ENCODE results near the gene STAT6.

STAT6 gene

DNA sequence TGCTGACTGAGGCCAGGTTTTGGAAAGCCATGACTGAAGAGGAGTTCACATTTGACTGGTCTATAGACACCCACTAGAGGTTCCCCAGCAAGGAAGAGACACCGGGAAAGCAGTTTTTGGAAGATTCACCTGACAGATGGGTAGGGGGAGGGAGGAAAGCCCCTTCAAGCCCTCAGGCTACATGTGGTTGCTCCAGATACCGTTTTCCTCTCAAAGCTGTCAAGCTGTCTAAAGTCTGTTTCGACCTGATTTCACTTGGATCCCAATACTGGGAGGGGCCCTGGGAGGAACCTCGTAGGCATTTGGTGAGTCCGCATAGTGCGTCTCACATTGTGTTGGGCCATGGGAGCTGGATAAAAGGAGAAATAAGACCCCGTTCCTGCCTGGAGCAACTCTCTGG is 15.4 kb upstream of the STAT6 start:
- ChIA-PET POLR2A (interaction anchor here (2.0 to 2.6 kb wide), 2 partner anchors 15 to 39 kb away, joined by 11 to 27 read pairs; partner anchors contain the start of genes NAB2 and STAT6), CTCF (interaction anchor here (0.8 to 8.9 kb wide), 3 partner anchors 46 to 94 kb away, joined by 3 to 259 read pairs (median 141); no protein-coding TSS in a partner anchor)
- peak overlapping the region; percentile 57; the same call in 1 of the 2 replicates for H3K27ac ChIP-seq (ENCODE audit: extremely low read depth, low read depth, low read length)
- no peaks in the 10 kb centered on the region for H3K9me3 ChIP-seq (ENCODE audit: control insufficient read depth, insufficient read depth, low read depth, low read length)
- no peak overlapping the region for H3K4me3 ChIP-seq (ENCODE audit: low read depth, low read length)
- TF ChIP-seq ZNF292 (tag by site-specific recombination; IDR thresholded peaks at IDR 0.05; ENCODE audit: borderline replicate concordance, low read depth) (no peak), ZNF214 (tag by site-specific recombination; IDR thresholded peaks at IDR 0.05; ENCODE audit: borderline replicate concordance) (no peak), TRIM28 (IDR thresholded peaks at IDR 0.05; ENCODE audit: borderline replicate concordance, low read length) (no peak), ZNF747 (tag by site-specific recombination; IDR thresholded peaks at IDR 0.05) (no peak), ZNF664 (tag by site-specific recombination; IDR thresholded peaks at IDR 0.05) (no peak), ZNF423 (tag by site-specific recombination; IDR thresholded peaks at IDR 0.05) (no peak), ZNF776 (tag by site-specific recombination; IDR thresholded peaks at IDR 0.05; ENCODE audit: borderline replicate concordance) (no peak), IKZF3 (tag by site-specific recombination; IDR thresholded peaks at IDR 0.05) (no peak), ZNF555 (tag by site-specific recombination; conservative IDR thresholded peaks at IDR 0.05) (no peak), ZNF623 (tag by site-specific recombination; IDR thresholded peaks at IDR 0.05) (no peak), ZNF777 (tag by site-specific recombination; IDR thresholded peaks at IDR 0.05; ENCODE audit: borderline replicate concordance) (no peak), ZNF2 (tag by site-specific recombination; IDR thresholded peaks at IDR 0.05) (no peak), ZNF394 (tag by site-specific recombination; IDR thresholded peaks at IDR 0.05; ENCODE audit: borderline replicate concordance) (no peak), ZNF670 (tag by site-specific recombination; IDR thresholded peaks at IDR 0.05; ENCODE audit: low read depth) (no peak)
- TF ChIP-seq, protein P1, sequence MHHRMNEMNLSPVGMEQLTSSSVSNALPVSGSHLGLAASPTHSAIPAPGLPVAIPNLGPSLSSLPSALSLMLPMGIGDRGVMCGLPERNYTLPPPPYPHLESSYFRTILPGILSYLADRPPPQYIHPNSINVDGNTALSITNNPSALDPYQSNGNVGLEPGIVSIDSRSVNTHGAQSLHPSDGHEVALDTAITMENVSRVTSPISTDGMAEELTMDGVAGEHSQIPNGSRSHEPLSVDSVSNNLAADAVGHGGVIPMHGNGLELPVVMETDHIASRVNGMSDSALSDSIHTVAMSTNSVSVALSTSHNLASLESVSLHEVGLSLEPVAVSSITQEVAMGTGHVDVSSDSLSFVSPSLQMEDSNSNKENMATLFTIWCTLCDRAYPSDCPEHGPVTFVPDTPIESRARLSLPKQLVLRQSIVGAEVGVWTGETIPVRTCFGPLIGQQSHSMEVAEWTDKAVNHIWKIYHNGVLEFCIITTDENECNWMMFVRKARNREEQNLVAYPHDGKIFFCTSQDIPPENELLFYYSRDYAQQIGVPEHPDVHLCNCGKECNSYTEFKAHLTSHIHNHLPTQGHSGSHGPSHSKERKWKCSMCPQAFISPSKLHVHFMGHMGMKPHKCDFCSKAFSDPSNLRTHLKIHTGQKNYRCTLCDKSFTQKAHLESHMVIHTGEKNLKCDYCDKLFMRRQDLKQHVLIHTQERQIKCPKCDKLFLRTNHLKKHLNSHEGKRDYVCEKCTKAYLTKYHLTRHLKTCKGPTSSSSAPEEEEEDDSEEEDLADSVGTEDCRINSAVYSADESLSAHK (tag by site-specific recombination; IDR thresholded peaks at IDR 0.05) = no peak
- TF ChIP-seq, protein P2, sequence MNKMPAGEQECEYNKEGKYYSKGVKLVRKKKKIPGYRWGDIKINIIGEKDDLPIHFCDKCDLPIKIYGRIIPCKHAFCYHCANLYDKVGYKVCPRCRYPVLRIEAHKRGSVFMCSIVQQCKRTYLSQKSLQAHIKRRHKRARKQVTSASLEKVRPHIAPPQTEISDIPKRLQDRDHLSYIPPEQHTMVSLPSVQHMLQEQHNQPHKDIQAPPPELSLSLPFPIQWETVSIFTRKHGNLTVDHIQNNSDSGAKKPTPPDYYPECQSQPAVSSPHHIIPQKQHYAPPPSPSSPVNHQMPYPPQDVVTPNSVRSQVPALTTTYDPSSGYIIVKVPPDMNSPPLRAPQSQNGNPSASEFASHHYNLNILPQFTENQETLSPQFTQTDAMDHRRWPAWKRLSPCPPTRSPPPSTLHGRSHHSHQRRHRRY (tag by site-specific recombination; IDR thresholded peaks at IDR 0.05) = no peak
- no peaks in the 10 kb centered on the region for H3K36me3 ChIP-seq (ENCODE audit: control insufficient read depth in 2 of 2, insufficient read depth in 1 of 2, low read length in 2 of 2)
- peaks cover 10% of the 10 kb centered on the region for H3K4me1 ChIP-seq (ENCODE audit: control insufficient read depth, insufficient read depth, low read length)

DNA sequence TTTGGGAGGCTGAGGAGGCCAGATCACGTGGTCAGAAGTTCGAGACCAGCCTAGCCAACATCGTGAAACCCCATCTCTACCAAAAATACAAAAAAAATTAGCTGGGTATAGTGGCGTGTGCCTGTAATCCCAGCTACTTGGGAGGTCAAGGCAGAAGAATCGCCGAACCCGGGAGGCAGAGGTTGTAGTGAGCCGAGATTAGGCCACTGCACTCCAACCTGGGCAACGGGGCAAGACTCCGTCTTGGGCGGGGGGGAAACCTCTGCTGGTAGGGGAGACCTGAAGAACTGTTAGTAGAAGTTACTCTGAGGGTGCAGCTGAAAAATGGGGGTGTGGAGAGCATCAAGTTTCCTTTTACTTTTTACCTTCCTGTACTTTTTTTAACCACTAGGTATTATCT is 14.9 kb upstream of the STAT6 start:
- TF ChIP-seq, protein P3, sequence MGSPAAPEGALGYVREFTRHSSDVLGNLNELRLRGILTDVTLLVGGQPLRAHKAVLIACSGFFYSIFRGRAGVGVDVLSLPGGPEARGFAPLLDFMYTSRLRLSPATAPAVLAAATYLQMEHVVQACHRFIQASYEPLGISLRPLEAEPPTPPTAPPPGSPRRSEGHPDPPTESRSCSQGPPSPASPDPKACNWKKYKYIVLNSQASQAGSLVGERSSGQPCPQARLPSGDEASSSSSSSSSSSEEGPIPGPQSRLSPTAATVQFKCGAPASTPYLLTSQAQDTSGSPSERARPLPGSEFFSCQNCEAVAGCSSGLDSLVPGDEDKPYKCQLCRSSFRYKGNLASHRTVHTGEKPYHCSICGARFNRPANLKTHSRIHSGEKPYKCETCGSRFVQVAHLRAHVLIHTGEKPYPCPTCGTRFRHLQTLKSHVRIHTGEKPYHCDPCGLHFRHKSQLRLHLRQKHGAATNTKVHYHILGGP (tag by site-specific recombination; IDR thresholded peaks at IDR 0.05) = no peak
- TF ChIP-seq ZNF292 (tag by site-specific recombination; IDR thresholded peaks at IDR 0.05; ENCODE audit: borderline replicate concordance, low read depth) (no peak), KLF10 (tag by site-specific recombination; IDR thresholded peaks at IDR 0.05) (no peak), ZNF350 (tag by site-specific recombination; IDR thresholded peaks at IDR 0.05) (no peak)
- H3K27ac ChIP-seq (ENCODE audit: extremely low read depth, low read depth, low read length) = no peak overlapping the region
- H3K9me3 ChIP-seq (ENCODE audit: control insufficient read depth, insufficient read depth, low read depth, low read length) = no peaks in the 10 kb centered on the region
- H3K4me3 ChIP-seq (ENCODE audit: low read depth, low read length) = no peak overlapping the region
- CTCF ChIA-PET = interaction anchor here (0.6 to 8.9 kb wide), 8 partner anchors 11 to 982 kb away, joined by 3 to 259 read pairs (median 22); partner anchors contain the start of gene STAT6
- H3K4me1 ChIP-seq (ENCODE audit: control insufficient read depth, insufficient read depth, low read length) = peaks cover 10% of the 10 kb centered on the region
- no peaks in the 10 kb centered on the region for H3K36me3 ChIP-seq (ENCODE audit: control insufficient read depth in 2 of 2, insufficient read depth in 1 of 2, low read length in 2 of 2)
- POLR2A ChIA-PET = interaction anchor here (2.6 kb wide), 1 partner anchor 14 kb away, joined by 27 read pairs; the partner anchor contains the start of gene STAT6
